AG04449 (cell line): ENCODE measurements around the gene CWF19L2.
"Not testable (repeated sequence)": the region's sequence is repeated elsewhere in the genome, so short reads cannot be mapped to it uniquely, and the experiment has no call there.

Experiments
- CTCF ChIA-PET: fragments of 350-600 bp; formaldehyde crosslinking; extraction: SDS; loops from one replicate; lab custom pipeline; 2021; ENCODE audit warnings: antibody characterized with exemption; lab: Yijun Ruan, JAX
- POLR2A ChIA-PET: fragments of 400-600, 350-600 bp; formaldehyde crosslinking; extraction: SDS; loops from one replicate; lab custom pipeline; 2020; ENCODE audit warnings: antibody characterized with exemption, inconsistent platforms; lab: Yijun Ruan, JAX
- DNase-seq: peaks from one replicate; pipeline ENCODE4 v3.0.0-alpha.2; 2010; ENCODE audit warnings: low read depth, low spot score
- H3K4me3 ChIP-seq: 2 replicates; pipeline ENCODE4 v1.5.1; 2011; ENCODE audit warnings: low read depth, mild to moderate bottlenecking, control low read depth, low read length
- TF ChIP-seq, protein P1 (sequence below): IDR thresholded peaks from one replicate; pipeline ENCODE4 v1.5.1; 2011; ENCODE audit warnings: mild to moderate bottlenecking, moderate library complexity, low read length, control low read depth, inconsistent platforms; ENCODE audit not compliant: insufficient read depth; ENCODE audit errors: missing control alignments

Gene CWF19L2

DNA sequence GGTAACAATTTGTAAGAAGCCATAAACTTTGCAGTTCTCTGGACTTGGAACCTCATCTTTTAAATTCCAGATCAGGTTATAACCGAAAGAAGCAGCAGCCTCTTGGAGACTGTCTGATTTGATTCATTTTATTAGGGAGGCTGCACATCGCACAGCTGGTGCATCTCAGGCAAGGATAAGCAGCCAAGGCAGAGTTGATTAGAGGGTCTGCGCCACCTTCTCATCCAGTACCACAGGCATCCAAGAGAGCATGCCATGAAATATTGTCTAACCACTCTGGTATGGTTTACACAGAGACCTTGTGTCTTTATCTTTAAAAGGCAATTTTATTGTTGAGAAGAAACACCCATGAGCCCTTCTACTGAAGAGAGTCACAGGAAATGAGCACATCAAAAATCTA, 16.2 kb upstream of the CWF19L2 start:
- no peak overlapping the region for H3K4me3 ChIP-seq
- ChIA-PET CTCF (no interaction called here), POLR2A (no interaction called here)
- TF ChIP-seq, protein P1, sequence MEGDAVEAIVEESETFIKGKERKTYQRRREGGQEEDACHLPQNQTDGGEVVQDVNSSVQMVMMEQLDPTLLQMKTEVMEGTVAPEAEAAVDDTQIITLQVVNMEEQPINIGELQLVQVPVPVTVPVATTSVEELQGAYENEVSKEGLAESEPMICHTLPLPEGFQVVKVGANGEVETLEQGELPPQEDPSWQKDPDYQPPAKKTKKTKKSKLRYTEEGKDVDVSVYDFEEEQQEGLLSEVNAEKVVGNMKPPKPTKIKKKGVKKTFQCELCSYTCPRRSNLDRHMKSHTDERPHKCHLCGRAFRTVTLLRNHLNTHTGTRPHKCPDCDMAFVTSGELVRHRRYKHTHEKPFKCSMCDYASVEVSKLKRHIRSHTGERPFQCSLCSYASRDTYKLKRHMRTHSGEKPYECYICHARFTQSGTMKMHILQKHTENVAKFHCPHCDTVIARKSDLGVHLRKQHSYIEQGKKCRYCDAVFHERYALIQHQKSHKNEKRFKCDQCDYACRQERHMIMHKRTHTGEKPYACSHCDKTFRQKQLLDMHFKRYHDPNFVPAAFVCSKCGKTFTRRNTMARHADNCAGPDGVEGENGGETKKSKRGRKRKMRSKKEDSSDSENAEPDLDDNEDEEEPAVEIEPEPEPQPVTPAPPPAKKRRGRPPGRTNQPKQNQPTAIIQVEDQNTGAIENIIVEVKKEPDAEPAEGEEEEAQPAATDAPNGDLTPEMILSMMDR = no peak
- no peak for DNase-seq

- POLR2A ChIA-PET = no interaction called here
- TF ChIP-seq, protein P1 = no peak
Measured at GRCh38 chr11:107472966-107473365, 15.3 kb upstream of the CWF19L2 start.

DNA sequence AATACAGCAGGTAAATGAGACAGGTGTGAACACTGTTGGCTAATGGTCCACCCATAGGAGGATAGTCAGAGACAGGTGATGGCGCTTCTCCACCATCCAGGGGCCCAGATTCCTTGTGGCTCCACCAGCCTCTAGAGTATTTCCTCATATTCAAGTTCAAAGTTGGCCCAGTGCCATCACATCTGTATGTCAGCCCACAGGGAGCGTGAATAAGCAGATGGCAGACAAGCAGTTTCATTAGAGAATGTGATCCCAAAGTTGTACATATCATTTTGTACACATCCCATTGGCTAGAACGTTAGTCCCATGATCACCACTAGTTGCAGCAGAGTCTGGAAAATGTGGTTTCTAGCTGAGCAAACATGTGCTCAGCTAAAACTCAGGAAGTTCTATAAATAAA, 11.0 kb upstream of the CWF19L2 start:
- ChIA-PET POLR2A (no interaction called here), CTCF (interaction anchor here (1.0 kb wide), 1 partner anchor 17 kb away, joined by 3 read pairs; no protein-coding TSS in a partner anchor)
- no peak for DNase-seq
- H3K4me3 ChIP-seq = no peak overlapping the region
- TF ChIP-seq, protein P1 = no peak

More at GRCh38 chr11:107472966-107473365, 15.3 kb upstream of the CWF19L2 start:
- DNase-seq = no peak
- CTCF ChIA-PET = no interaction called here
- no peak overlapping the region for H3K4me3 ChIP-seq

DNA sequence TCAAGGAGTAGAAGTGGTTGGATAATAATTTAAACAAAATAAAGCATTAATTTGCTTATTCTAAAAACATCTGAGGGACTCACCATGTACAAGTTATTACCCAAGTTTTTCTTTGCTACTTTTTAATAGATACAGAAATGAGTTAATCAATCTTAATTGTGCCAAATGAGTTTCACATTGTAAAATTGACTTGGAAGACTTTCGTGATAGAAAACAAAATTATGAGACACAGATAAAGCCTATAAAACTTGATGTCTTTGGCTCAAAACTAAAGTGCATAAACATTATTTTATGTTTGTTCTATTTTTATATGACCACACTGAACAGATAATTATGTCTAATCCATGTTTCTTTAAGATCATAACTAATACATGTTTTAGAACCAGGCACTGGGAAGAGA, 10.1 kb upstream of the CWF19L2 start:
- CTCF ChIA-PET = no interaction called here
- POLR2A ChIA-PET = no interaction called here
- no peak for DNase-seq
- H3K4me3 ChIP-seq = no peak overlapping the region
- TF ChIP-seq, protein P1 = no peak

DNA sequence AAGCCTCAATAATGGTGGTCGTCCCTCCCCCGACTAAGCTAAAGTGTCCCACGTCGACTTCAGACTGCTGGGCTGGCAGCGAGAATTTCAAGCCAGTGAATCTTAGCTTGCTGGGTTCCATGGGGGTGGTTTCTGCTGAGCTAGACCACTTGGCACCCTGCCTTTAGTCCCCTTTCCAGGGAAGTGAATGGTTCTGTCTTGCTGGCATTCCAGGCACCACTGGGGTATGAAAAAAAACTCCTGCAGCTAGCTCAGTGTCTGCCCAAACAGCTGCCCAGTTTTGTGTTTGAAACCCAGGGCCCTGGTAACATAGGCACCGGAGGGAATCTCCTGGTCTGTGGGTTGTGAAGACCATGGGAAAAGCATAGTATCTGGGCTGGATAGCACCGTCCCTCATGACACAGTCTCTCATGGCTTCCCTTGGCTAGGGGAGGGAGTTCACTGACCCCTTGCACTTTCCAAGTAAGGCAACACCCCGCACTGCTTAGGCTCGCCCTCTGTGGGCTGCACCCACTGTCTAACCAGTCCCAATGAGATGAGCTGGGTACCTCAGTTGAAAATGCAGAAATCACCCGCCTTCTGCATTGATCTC, 8.7 kb upstream of the CWF19L2 start:
- POLR2A ChIA-PET, CTCF ChIA-PET, DNase-seq, H3K4me3 ChIP-seq: not testable (repeated sequence)

GRCh38 chr11:107457205-107457557, 444 bp downstream of the CWF19L2 start:
- ChIA-PET POLR2A (no interaction called here), CTCF (interaction anchor here (0.9 to 1.6 kb wide), 5 partner anchors 10 to 232 kb away, joined by 3 to 4 read pairs (median 3); no protein-coding TSS in a partner anchor)
- TF ChIP-seq, protein P1 = no peak
- H3K4me3 ChIP-seq = peak overlapping the region; percentile 89
- no peak for DNase-seq
